ENCODE data around the gene TPGS2.
"Not testable (repeated sequence)": the region's sequence is repeated elsewhere in the genome, so short reads cannot be mapped to it uniquely, and the experiment has no call there.

The TPGS2 gene

GRCh38 chr18:36771245-36771644 is 57.6 kb downstream of the TPGS2 start:
- DNase-seq = no peak

GRCh38 chr18:36770315-36770946 is 58.4 kb downstream of the TPGS2 start:
- DNase-seq = no peak

GRCh38 chr18:36769611-36770314 is 59.0 kb downstream of the TPGS2 start:
- DNase-seq = no peak

- DNase-seq = no peak
These were observed 59.6 kb downstream of the TPGS2 start for GRCh38 chr18:36769172-36769571.

GRCh38 chr18:36766836-36767235 is 62.0 kb downstream of the TPGS2 start:
- DNase-seq = no peak

- not testable (repeated sequence) for DNase-seq
These were observed 65.8 kb downstream of the TPGS2 start for GRCh38 chr18:36762965-36763364.

- no peak for DNase-seq
These were observed 66.7 kb downstream of the TPGS2 start for GRCh38 chr18:36762074-36762473.

GRCh38 chr18:36761186-36761698 is 67.6 kb downstream of the TPGS2 start:
- DNase-seq = no peak

GRCh38 chr18:36760598-36760997 is 68.2 kb downstream of the TPGS2 start:
- DNase-seq = no peak

- no peak for DNase-seq
These were observed 69.5 kb downstream of the TPGS2 start for GRCh38 chr18:36759167-36759776.

GRCh38 chr18:36758623-36759022 is 70.2 kb downstream of the TPGS2 start:
- DNase-seq = no peak

GRCh38 chr18:36757991-36758390 is 70.8 kb downstream of the TPGS2 start:
- no peak for DNase-seq

- no peak for DNase-seq
These were observed 71.7 kb downstream of the TPGS2 start for GRCh38 chr18:36757081-36757480.

GRCh38 chr18:36756242-36756641 is 72.6 kb downstream of the TPGS2 start:
- no peak for DNase-seq

- DNase-seq = no peak
These were observed 75.6 kb downstream of the TPGS2 start for GRCh38 chr18:36752929-36753865.

GRCh38 chr18:36745219-36745975 is 83.4 kb downstream of the TPGS2 start:
- no peak for DNase-seq

- no peak for DNase-seq
These were observed 84.4 kb downstream of the TPGS2 start for GRCh38 chr18:36744261-36744876.

Measured in stimulated activated CD4-positive, alpha-beta T cell treated with anti-CD3 and anti-CD28 coated beads, Interleukin-4, amount 100 ng/mL, for 1 hour (primary cell).